ENCODE measurements around the gene ADGRL3.

Gene ADGRL3

DNA sequence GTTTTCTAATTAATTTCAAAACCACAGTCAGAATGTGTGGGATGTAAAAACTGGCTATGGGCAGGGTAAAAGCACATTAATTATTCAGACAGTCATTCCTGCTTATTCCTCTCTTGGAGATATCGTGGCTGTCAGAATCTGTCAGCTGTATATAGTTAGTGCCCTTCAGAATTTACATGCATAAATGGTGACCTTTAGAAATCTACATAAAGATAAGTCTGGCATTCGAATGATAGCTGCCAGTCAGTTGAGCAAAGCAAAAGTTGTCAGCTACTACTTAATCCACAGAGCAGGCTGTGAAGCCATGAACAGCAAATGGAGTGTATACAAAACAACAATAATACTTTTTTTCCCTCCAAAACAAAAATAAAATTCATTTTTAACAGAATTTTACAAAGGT, 189.5 kb downstream of the ADGRL3 start:
- H3K4me3 ChIP-seq (ENCODE audit: low read depth, low read length) = no peak overlapping the region
- TF ChIP-seq, protein P1, sequence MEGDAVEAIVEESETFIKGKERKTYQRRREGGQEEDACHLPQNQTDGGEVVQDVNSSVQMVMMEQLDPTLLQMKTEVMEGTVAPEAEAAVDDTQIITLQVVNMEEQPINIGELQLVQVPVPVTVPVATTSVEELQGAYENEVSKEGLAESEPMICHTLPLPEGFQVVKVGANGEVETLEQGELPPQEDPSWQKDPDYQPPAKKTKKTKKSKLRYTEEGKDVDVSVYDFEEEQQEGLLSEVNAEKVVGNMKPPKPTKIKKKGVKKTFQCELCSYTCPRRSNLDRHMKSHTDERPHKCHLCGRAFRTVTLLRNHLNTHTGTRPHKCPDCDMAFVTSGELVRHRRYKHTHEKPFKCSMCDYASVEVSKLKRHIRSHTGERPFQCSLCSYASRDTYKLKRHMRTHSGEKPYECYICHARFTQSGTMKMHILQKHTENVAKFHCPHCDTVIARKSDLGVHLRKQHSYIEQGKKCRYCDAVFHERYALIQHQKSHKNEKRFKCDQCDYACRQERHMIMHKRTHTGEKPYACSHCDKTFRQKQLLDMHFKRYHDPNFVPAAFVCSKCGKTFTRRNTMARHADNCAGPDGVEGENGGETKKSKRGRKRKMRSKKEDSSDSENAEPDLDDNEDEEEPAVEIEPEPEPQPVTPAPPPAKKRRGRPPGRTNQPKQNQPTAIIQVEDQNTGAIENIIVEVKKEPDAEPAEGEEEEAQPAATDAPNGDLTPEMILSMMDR (IDR thresholded peaks at IDR 0.05; ENCODE audit: low read depth, low read length) = no peak

DNA sequence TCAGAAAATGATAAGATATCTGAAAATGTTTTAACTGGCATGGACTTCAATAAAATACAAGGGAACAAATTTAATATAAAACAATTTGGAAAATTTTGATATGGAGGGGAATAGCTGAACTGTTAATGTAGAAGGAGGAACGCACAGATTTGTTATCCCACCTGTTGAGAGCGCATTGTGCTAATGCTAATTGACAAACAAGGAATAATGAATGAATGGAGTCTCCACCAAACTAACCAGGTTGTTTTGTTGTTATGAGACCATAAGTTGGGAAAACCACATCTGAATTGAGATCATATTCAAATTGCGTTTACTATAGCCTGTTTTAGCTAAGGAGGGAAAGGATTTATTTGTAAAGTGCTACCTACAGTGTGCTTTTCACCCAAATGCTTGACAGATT, 195.6 kb downstream of the ADGRL3 start:
- TF ChIP-seq, protein P1 (IDR thresholded peaks at IDR 0.05; ENCODE audit: low read depth, low read length) = no peak
- H3K4me3 ChIP-seq (ENCODE audit: low read depth, low read length) = no peak overlapping the region

DNA sequence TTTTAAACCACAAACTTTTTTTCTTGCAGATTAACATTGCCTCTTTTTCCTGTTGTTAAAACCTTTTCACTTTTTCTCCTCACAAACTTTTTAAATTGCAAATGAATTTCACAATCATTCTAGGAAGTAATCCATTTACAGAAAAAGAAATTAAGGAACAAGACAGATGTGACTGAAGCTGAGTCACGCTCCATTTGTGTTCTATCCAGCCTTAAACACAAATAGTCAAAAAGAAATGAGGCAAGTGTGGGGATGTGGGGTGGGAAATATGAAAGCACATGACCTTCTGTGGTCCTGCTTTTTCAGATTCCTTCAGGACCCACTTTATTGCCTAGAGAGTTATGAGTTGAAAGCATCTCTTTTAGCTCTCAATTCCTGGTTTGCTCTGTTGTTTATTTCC, 197.0 kb downstream of the ADGRL3 start:
- no peak overlapping the region for H3K4me3 ChIP-seq (ENCODE audit: low read depth, low read length)
- TF ChIP-seq, protein P1 (IDR thresholded peaks at IDR 0.05; ENCODE audit: low read depth, low read length) = no peak

DNA sequence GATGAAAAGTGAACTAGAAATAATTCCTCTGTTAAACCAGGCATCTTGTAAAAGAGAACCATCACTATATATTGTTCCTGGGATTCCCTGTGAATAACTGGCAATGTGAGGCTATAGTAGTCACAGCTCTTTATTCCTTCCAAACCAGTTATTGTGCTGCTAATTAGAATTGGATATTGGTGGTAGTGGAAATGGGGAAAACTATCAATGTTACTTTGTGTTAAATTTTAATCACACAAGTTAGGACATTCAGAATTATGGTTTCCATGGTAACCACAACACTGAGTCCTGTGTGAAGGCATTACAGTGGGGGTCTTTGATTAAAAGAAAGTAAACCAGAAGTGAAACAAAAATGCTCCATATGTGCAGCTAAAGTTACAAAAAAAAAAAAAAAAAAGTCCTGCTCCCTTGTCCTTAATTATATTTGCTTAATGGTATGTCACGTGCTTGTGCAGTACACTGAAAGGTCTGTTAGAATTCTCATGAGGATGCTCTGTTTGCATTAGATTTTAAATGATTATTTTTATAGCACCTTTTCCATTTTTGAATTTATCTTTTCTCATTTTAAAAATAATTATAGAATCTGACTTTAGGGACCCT, 200.4 kb downstream of the ADGRL3 start:
- no peak overlapping the region for H3K4me3 ChIP-seq (ENCODE audit: low read depth, low read length)
- TF ChIP-seq, protein P1 (IDR thresholded peaks at IDR 0.05; ENCODE audit: low read depth, low read length) = no peak

DNA sequence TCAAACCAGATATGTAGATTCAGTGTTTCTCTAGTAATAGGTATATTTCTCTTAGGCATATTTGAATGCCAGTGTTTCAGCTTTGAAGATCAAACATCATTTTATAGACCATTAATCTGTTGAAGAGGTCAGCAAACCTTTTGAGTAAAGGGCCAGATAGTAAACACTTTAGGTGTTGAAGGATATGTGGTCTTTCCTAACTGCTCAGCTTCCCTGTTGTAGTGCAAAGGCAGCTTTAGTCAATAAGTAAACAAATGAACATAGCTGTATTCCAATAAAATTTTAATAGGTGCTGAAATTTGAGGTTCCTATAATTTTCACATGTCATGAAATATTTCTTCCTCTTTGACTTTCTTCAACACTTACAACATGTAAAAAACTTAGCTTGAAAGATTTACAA, 201.6 kb downstream of the ADGRL3 start:
- no peak overlapping the region for H3K4me3 ChIP-seq (ENCODE audit: low read depth, low read length)
- TF ChIP-seq, protein P1 (IDR thresholded peaks at IDR 0.05; ENCODE audit: low read depth, low read length) = no peak

DNA sequence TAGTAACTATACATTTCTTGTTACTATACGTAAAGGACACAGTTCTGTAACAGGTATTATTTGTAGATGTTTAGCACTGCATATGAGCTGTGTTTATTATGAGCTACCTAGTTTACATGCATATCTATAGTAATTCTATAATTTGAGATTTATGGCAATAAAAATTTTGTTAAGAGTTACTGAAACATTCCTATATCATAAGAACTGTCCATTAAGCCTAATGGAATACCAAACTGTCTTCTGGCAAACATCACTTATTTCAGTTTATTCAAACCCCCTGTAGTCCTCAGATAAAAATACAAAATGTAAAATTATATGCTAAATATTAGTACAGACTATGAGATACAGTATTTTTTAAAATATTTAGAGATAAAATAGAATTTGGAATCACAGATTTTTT, 205.2 kb downstream of the ADGRL3 start:
- TF ChIP-seq, protein P1 (IDR thresholded peaks at IDR 0.05; ENCODE audit: low read depth, low read length) = no peak
- no peak overlapping the region for H3K4me3 ChIP-seq (ENCODE audit: low read depth, low read length)

DNA sequence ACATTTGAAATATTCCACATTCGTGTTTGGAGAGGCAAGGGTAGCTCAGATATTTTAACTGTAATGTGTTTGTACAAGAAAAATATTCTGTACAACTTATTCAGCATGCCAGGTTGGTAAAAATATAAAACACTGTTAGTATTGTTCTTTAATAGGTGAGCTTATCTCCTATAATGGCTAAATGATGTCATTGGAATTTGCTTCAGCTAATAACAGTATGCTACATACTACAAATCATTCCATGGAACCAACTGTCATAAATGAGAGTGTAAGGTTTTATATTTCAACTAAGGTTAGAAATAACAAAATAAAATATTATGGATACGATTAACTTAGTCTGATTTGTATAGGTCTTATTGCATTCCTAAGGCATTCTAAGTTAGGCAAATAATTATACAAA, 206.6 kb downstream of the ADGRL3 start:
- H3K4me3 ChIP-seq (ENCODE audit: low read depth, low read length) = no peak overlapping the region
- TF ChIP-seq, protein P1 (IDR thresholded peaks at IDR 0.05; ENCODE audit: low read depth, low read length) = no peak

All from WI38 (cell line).